H1 (cell line): ENCODE measurements around the gene DND1. TPM values are rescaled to one million over a fixed set of nuclear protein-coding genes. Genes with fewer than 3 reads are reported as not detected.

Experiments
- CTCF ChIA-PET: fragments of 300-600 bp; sonication (Branson Sonifier 250); formaldehyde crosslinking; loops from one replicate; lab custom pipeline; 2021; ENCODE audit not compliant: partially characterized antibody; lab: Charles Lee
- POLR2A ChIA-PET: fragments of 300-600 bp; sonication (Branson Sonifier 250); formaldehyde crosslinking; loops from one replicate; lab custom pipeline; 2021; ENCODE audit warnings: inconsistent platforms; ENCODE audit not compliant: partially characterized antibody; lab: Charles Lee
- DNase-seq, 2 experiments: peaks; one replicate each; pipeline versions ENCODE4 v3.0.0 to v3.0.0-alpha.2; 2010 to 2022; ENCODE audit warnings: low spot score in 2 of 2, low read depth in 1 of 2, mixed read lengths in 1 of 2
- FAIRE-seq: peaks from 2 replicates; lab custom pipeline; 2011; peaks lifted over from hg19 to GRCh38; lab: Jason Lieb, UNC
- H2AFZ ChIP-seq: 2 replicates; pipeline ENCODE4 v1.8.1; 2012; ENCODE audit warnings: low read length, inconsistent platforms
- H2AK5ac ChIP-seq: 2 replicates; pipeline ENCODE4 v1.6.1; 2013; ENCODE audit warnings: low read depth, low read length
- H2BK120ac ChIP-seq: replicated peaks from 2 replicates; pipeline ENCODE3; 2013; ENCODE audit warnings: low read depth, low read length, inconsistent platforms
- H2BK12ac ChIP-seq: 2 replicates; pipeline ENCODE4 v1.6.1; 2013; ENCODE audit warnings: low read depth, low read length
- H2BK15ac ChIP-seq: 2 replicates; pipeline ENCODE4 v1.6.1; 2013; ENCODE audit warnings: low read length
- H2BK20ac ChIP-seq: 2 replicates; pipeline ENCODE4 v1.6.1; 2013; ENCODE audit warnings: low read length
- H2BK5ac ChIP-seq: 2 replicates; pipeline ENCODE4 v1.6.1; 2013; ENCODE audit warnings: low read depth, low read length
- H3K14ac ChIP-seq: 2 replicates; pipeline ENCODE4 v1.6.1; 2013; ENCODE audit warnings: inconsistent platforms; ENCODE audit not compliant: insufficient read length
- H3K18ac ChIP-seq: 2 replicates; pipeline ENCODE4 v1.6.1; 2013; ENCODE audit warnings: low read length; ENCODE audit errors: extremely low read depth
- H3K23ac ChIP-seq: 2 replicates; pipeline ENCODE4 v1.6.1; 2013; ENCODE audit warnings: inconsistent platforms; ENCODE audit not compliant: insufficient read length
- H3K23me2 ChIP-seq: 2 replicates; pipeline ENCODE4 v1.6.1; 2013; ENCODE audit warnings: low read depth, low read length
- H3K27ac ChIP-seq: 2 replicates; pipeline ENCODE4 v1.6.1; 2011; ENCODE audit warnings: low read depth, low read length, inconsistent platforms
- H3K27me3 ChIP-seq, 4 experiments: replicated peaks in 1 of 4; 1 replicate in 1 of 4; 2 replicates in 3 of 4; pipeline versions ENCODE4 v1.6.1 to v1.8.1; 2011 to 2013; ENCODE audit warnings: low read length in 3 of 4, mild to moderate bottlenecking in 3 of 4, inconsistent platforms in 2 of 4, mixed read lengths in 2 of 4, moderate library complexity in 1 of 4; ENCODE audit not compliant: control insufficient read depth in 3 of 4, insufficient read depth in 3 of 4; ENCODE audit errors: extremely low read depth in 1 of 4
- H3K36me3 ChIP-seq, 4 experiments: 2 replicates each; pipeline versions ENCODE4 v1.6.1 to v1.8.1; 2011 to 2013; ENCODE audit warnings: mild to moderate bottlenecking in 4 of 4, low read length in 3 of 4, moderate library complexity in 2 of 4, control low read depth in 1 of 4, inconsistent platforms in 1 of 4; ENCODE audit not compliant: insufficient read depth in 4 of 4, control insufficient read depth in 2 of 4
- H3K4ac ChIP-seq: replicated peaks from 2 replicates; pipeline ENCODE3; 2013; ENCODE audit warnings: low read length, low read depth, mixed read lengths, inconsistent platforms; ENCODE audit not compliant: insufficient read length
- H3K4me1 ChIP-seq, 4 experiments: replicated peaks in 1 of 4; 1 replicate in 1 of 4; 2 replicates in 3 of 4; pipeline versions ENCODE4 v1.6.1 to v1.8.1; 2011 to 2013; ENCODE audit warnings: low read length in 3 of 4, inconsistent platforms in 2 of 4, mixed read lengths in 1 of 4; ENCODE audit not compliant: insufficient read depth in 4 of 4, control insufficient read depth in 3 of 4
- H3K4me2 ChIP-seq, 2 experiments: 2 replicates each; pipeline versions ENCODE4 v1.6.1 to v1.8.1; 2011 to 2013; ENCODE audit warnings: low read depth in 2 of 2, low read length in 2 of 2, control low read depth in 1 of 2, inconsistent platforms in 1 of 2, mild to moderate bottlenecking in 1 of 2; ENCODE audit not compliant: insufficient read depth in 1 of 2
- H3K4me3 ChIP-seq, 4 experiments: fragments of 200-600, 300-600 bp in 1 of 4; sonication (generic), shearing (Covaris generic), sonication (Bioruptor Twin) in 1 of 4; 2 replicates each; pipeline versions ENCODE4 v1.5.1 to v1.8.1; 2011 to 2016; ENCODE audit warnings: low read length in 4 of 4, low read depth in 3 of 4, control low read depth in 2 of 4, inconsistent platforms in 2 of 4, mild to moderate bottlenecking in 2 of 4, mixed read lengths in 1 of 4, moderate library complexity in 1 of 4; ENCODE audit not compliant: insufficient read depth in 2 of 4; ENCODE audit errors: extremely low read depth in 1 of 4
- H3K56ac ChIP-seq: replicated peaks from 2 replicates; pipeline ENCODE3; 2013; ENCODE audit warnings: low read depth, mild to moderate bottlenecking, mixed read lengths, low read length, inconsistent platforms; ENCODE audit not compliant: insufficient read length
- H3K79me1 ChIP-seq: 2 replicates; pipeline ENCODE4 v1.6.1; 2013; ENCODE audit warnings: low read depth, low read length, control low read depth
- H3K79me2 ChIP-seq, 2 experiments: 2 replicates each; pipeline versions ENCODE4 v1.6.1 to v1.8.1; 2012 to 2013; ENCODE audit warnings: low read length in 2 of 2, mild to moderate bottlenecking in 2 of 2, inconsistent platforms in 1 of 2; ENCODE audit not compliant: insufficient read depth in 2 of 2, control insufficient read depth in 1 of 2
- H3K9ac ChIP-seq, 4 experiments: replicated peaks in 1 of 4; 1 replicate in 1 of 4; 2 replicates in 3 of 4; pipeline versions ENCODE4 v1.6.1 to v1.8.1; 2011 to 2013; ENCODE audit warnings: low read depth in 3 of 4, low read length in 3 of 4, control low read depth in 2 of 4, mild to moderate bottlenecking in 2 of 4, moderate library complexity in 2 of 4, inconsistent platforms in 1 of 4; ENCODE audit errors: extremely low read depth in 1 of 4
- H3K9me3 ChIP-seq, 2 experiments: 2 replicates each; pipeline versions ENCODE4 v1.6.1 to v1.8.1; 2012 to 2013; ENCODE audit warnings: mild to moderate bottlenecking in 2 of 2, moderate library complexity in 2 of 2, control low read depth in 1 of 2, inconsistent platforms in 1 of 2, low read depth in 1 of 2, low read length in 1 of 2, mixed read lengths in 1 of 2; ENCODE audit not compliant: insufficient read depth in 2 of 2
- H4K20me1 ChIP-seq, 2 experiments: replicated peaks in 1 of 2; 2 replicates each; pipeline versions ENCODE3 to v1.8.1; 2011 to 2013; ENCODE audit warnings: inconsistent platforms in 2 of 2, low read length in 2 of 2, mild to moderate bottlenecking in 1 of 2; ENCODE audit not compliant: insufficient read depth in 2 of 2, control insufficient read depth in 1 of 2
- H4K5ac ChIP-seq: 2 replicates; pipeline ENCODE4 v1.6.1; 2013; ENCODE audit warnings: low read length, low read depth, mixed read lengths, inconsistent platforms; ENCODE audit not compliant: insufficient read length
- H4K8ac ChIP-seq: 2 replicates; pipeline ENCODE4 v1.8.0; 2013; ENCODE audit warnings: mild to moderate bottlenecking, moderate library complexity, low read length, inconsistent platforms; ENCODE audit not compliant: insufficient read depth; ENCODE audit errors: extremely low read depth
- H4K91ac ChIP-seq: replicated peaks from 2 replicates; pipeline ENCODE3; 2013; ENCODE audit warnings: low read length, mixed read lengths, inconsistent platforms; ENCODE audit not compliant: insufficient read length
- CBX5 ChIP-seq: fragments of 300-800, 300-1000 bp; sonication (generic); IDR thresholded peaks from 2 replicates; pipeline ENCODE4 v1.7.1; 2016; ENCODE audit warnings: antibody characterized with exemption, low read length, low read depth
- CBX8 ChIP-seq: fragments of 300-800, 300-1000 bp; sonication (generic); IDR thresholded peaks from 2 replicates; pipeline ENCODE4 v1.7.1; 2016; ENCODE audit warnings: low read depth, low read length, borderline replicate concordance
- KDM1A ChIP-seq: fragments of 200-600, 300-600 bp; sonication (generic); IDR thresholded peaks from 2 replicates; pipeline ENCODE4 v1.7.1; 2016; ENCODE audit warnings: mild to moderate bottlenecking, low read length, borderline replicate concordance
- KDM4A ChIP-seq: IDR thresholded peaks from one replicate; pipeline ENCODE4 v1.7.1; 2012; ENCODE audit warnings: low read depth, mild to moderate bottlenecking, moderate library complexity, low read length, inconsistent platforms; ENCODE audit not compliant: severe bottlenecking
- PHF8 ChIP-seq: fragments of 200-600 bp; sonication (generic); conservative IDR thresholded peaks from 2 replicates; pipeline ENCODE4 v1.7.1; 2012; ENCODE audit warnings: low read depth, mild to moderate bottlenecking, inconsistent platforms, low read length, moderate library complexity
- POLR2A ChIP-seq, 2 experiments: IDR thresholded peaks; 1 replicate in 1 of 2; 2 replicates in 1 of 2; pipeline ENCODE4 v1.6.1; 2011; ENCODE audit warnings: low read depth in 2 of 2, low read length in 2 of 2, mild to moderate bottlenecking in 2 of 2; ENCODE audit errors: control extremely low read depth in 1 of 2
- TBP ChIP-seq: IDR thresholded peaks from 2 replicates; pipeline ENCODE4 v1.6.1; 2011; ENCODE audit warnings: low read depth, low read length, improper control_type of control experiment
- WGBS, 2 experiments: shearing (Covaris generic) in 1 of 2; methylation state at CpG; one replicate each; pipeline versions ENCODE4 v1.1.6 to v1.1.7; 2013 to 2015; ENCODE audit warnings: low lambda C conversion rate in 2 of 2, mixed read lengths in 2 of 2, inconsistent platforms in 1 of 2, low coverage in 1 of 2, missing lambda C conversion rate in 1 of 2; ENCODE audit not compliant: insufficient replicate concordance in 2 of 2, insufficient coverage in 1 of 2, insufficient read length in 1 of 2; ENCODE audit errors: extremely low coverage in 1 of 2, missing lambda C conversion rate in 1 of 2; 5-methylcytosine and 5-hydroxymethylcytosine counted together
- polyA plus RNA-seq, 7 experiments: library from polyadenylated mRNA; depleted of rRNA in 3 of 7; stranded (reverse) in 5 of 7; unstranded in 2 of 7; fragments of >200 nt in 5 of 7; fragments of 200-250 nt in 2 of 7; gene quantifications; 1 replicate in 5 of 7; 2 replicates in 1 of 7; 4 replicates in 1 of 7; pipeline versions ENCODE4 v1.2.1 to v1.2.3, GENCODE V29; 2011 to 2013; ENCODE audit warnings: missing spikeins in 2 of 7, mixed read lengths in 2 of 7
- total RNA-seq: library from RNA; stranded (reverse); fragmentation: NEBNext Ultra II Directional; extraction: Animal tissue kit (Norgen Biotek cat#: 25700); gene quantifications from 2 replicates; pipeline ENCODE4 v1.2.1, GENCODE V29; 2021

Gene DND1
- total and polyA plus RNA-seq, 2 of the 8 experiments (the other 6 are each of a cell fraction or from before 2014, with no cell fraction given), result 0.41 to 2.1 TPM

GRCh38 chr5:140627972-140628371 lies 45.4 kb downstream of the DND1 start:
- WGBS, 2 experiments, result 90% methylated on average over 6 of the region's 6 CpGs; no CpG with 5 or more reads in 1 of the 2 experiments
- TF ChIP-seq TBP (no peak), POLR2A (IDR thresholded peaks at IDR 0.05; ENCODE audit: control extremely low read depth in 1 of 2, low read depth in 2 of 2, low read length in 2 of 2) (no peak), PHF8 (no peak), KDM4A (no peak), CBX5 (no peak), CBX8 (no peak), KDM1A (no peak)

More at GRCh38 chr5:140627972-140628371, 45.4 kb downstream of the DND1 start:
- H3K14ac ChIP-seq, result no peak overlapping the region
- no peaks in the 10 kb centered on the region for H3K23me2 ChIP-seq
- no peak overlapping the region for H2AK5ac ChIP-seq
- no peaks in the 10 kb centered on the region for H3K27me3 ChIP-seq
- H3K9me3 ChIP-seq, result peaks cover 41% of the 10 kb centered on the region in 2 experiments; a peak in 3 of 4 replicates
- ChIA-PET POLR2A (no interaction called here), CTCF (no interaction called here)
- H4K20me1 ChIP-seq, result no peaks in the 10 kb centered on the region
- H3K56ac ChIP-seq, result no peak overlapping the region
- H3K4ac ChIP-seq, result no peak overlapping the region
- H2BK15ac ChIP-seq, result no peak overlapping the region
- no peak overlapping the region for H2BK5ac ChIP-seq
- H2AFZ ChIP-seq, result no peak overlapping the region
- DNase-seq (no peak), FAIRE-seq (no peak)
- no peak overlapping the region for H3K27ac ChIP-seq
- H2BK20ac ChIP-seq, result no peak overlapping the region
- H3K23ac ChIP-seq, result no peak overlapping the region
- H4K8ac ChIP-seq, result no peak overlapping the region
- H2BK120ac ChIP-seq, result no peak overlapping the region
- H4K5ac ChIP-seq, result no peak overlapping the region
- no peaks in the 10 kb centered on the region for H3K79me2 ChIP-seq
- H3K4me3 ChIP-seq, result no peak overlapping the region
- H4K91ac ChIP-seq, result no peak overlapping the region
- H2BK12ac ChIP-seq, result no peak overlapping the region
- no peak overlapping the region for H3K9ac ChIP-seq
- H3K79me1 ChIP-seq, result no peaks in the 10 kb centered on the region
- H3K4me1 ChIP-seq, result no peaks in the 10 kb centered on the region
- H3K36me3 ChIP-seq, result no peaks in the 10 kb centered on the region
- H3K4me2 ChIP-seq, result no peak overlapping the region
- no peak overlapping the region for H3K18ac ChIP-seq
